IPS-15b (cell line): Measurements from ENCODE around the gene MEIOSIN.
A peak's percentile ranks its signal among the peaks of the same experiment; 100 is the strongest.
"Not testable (repeated sequence)": the region's sequence is repeated elsewhere in the genome, so short reads cannot be mapped to it uniquely, and the experiment has no call there.

ENCODE experiments used
- H3K27me3 ChIP-seq: one replicate; pipeline ENCODE4 v1.6.1; 2013; ENCODE audit warnings: low read length; ENCODE audit not compliant: control insufficient read depth, insufficient read depth
- H3K36me3 ChIP-seq: one replicate; pipeline ENCODE4 v1.6.1; 2013; ENCODE audit warnings: low read length; ENCODE audit not compliant: control insufficient read depth, insufficient read depth
- H3K4me1 ChIP-seq: one replicate; pipeline ENCODE4 v1.6.1; 2013; ENCODE audit warnings: mild to moderate bottlenecking, low read length; ENCODE audit not compliant: control insufficient read depth, insufficient read depth
- H3K4me3 ChIP-seq: one replicate; pipeline ENCODE4 v1.5.1; 2013; ENCODE audit warnings: low read depth, low read length
- H3K9ac ChIP-seq: one replicate; pipeline ENCODE4 v1.6.1; 2013; ENCODE audit warnings: low read depth, mild to moderate bottlenecking, low read length
- H3K9me3 ChIP-seq: one replicate; pipeline ENCODE4 v1.6.1; 2013; ENCODE audit warnings: mild to moderate bottlenecking, low read length; ENCODE audit not compliant: control insufficient read depth, insufficient read depth

The MEIOSIN gene

GRCh38 chr19:45730368-45731288 lies 2.6 kb upstream of the MEIOSIN start, which contains the start of gene FBXO46:
TSS of gene FBXO46 (minus strand) at chr19:45730896. CDS start at chr19:45713495, 17,401 bp downstream.
- no peaks in the 10 kb centered on the region for H3K36me3 ChIP-seq
- H3K27me3 ChIP-seq = no peaks in the 10 kb centered on the region
- H3K9me3 ChIP-seq = no peaks in the 10 kb centered on the region
- H3K9ac ChIP-seq = peak within 1 kb of the TSS; percentile 87
- H3K4me3 ChIP-seq = peak within 1 kb of the TSS; percentile 88
- peaks cover 8% of the 10 kb centered on the region for H3K4me1 ChIP-seq

GRCh38 chr19:45739498-45740439 lies 6.5 kb downstream of the MEIOSIN start:
- Histone ChIP-seq H3K4me3 (no peak overlapping the region), H3K9me3 (no peaks in the 10 kb centered on the region), H3K36me3 (no peaks in the 10 kb centered on the region), H3K9ac (no peak overlapping the region), H3K4me1 (no peaks in the 10 kb centered on the region), H3K27me3 (no peaks in the 10 kb centered on the region)

GRCh38 chr19:45742969-45743368 lies 9.7 kb downstream of the MEIOSIN start:
- H3K9ac ChIP-seq = no peak overlapping the region
- H3K9me3 ChIP-seq = no peaks in the 10 kb centered on the region
- H3K36me3 ChIP-seq = no peaks in the 10 kb centered on the region
- H3K4me1 ChIP-seq = peaks cover 5% of the 10 kb centered on the region
- H3K4me3 ChIP-seq = no peak overlapping the region
- no peaks in the 10 kb centered on the region for H3K27me3 ChIP-seq

GRCh38 chr19:45745606-45746005 lies 12.4 kb downstream of the MEIOSIN start:
- H3K4me1 ChIP-seq = peaks cover 5% of the 10 kb centered on the region

GRCh38 chr19:45746866-45747265 lies 13.6 kb downstream of the MEIOSIN start:
- no peak overlapping the region for H3K9ac ChIP-seq
- no peak overlapping the region for H3K4me3 ChIP-seq
- no peaks in the 10 kb centered on the region for H3K27me3 ChIP-seq
- H3K4me1 ChIP-seq = peaks cover 5% of the 10 kb centered on the region
- H3K36me3 ChIP-seq = no peaks in the 10 kb centered on the region
- no peaks in the 10 kb centered on the region for H3K9me3 ChIP-seq

More at GRCh38 chr19:45745606-45746005, 12.4 kb downstream of the MEIOSIN start:
- H3K36me3 ChIP-seq = no peaks in the 10 kb centered on the region
- H3K9ac ChIP-seq = no peak overlapping the region
- no peak overlapping the region for H3K4me3 ChIP-seq
- H3K9me3 ChIP-seq = no peaks in the 10 kb centered on the region
- H3K27me3 ChIP-seq = no peaks in the 10 kb centered on the region

GRCh38 chr19:45747513-45747912 lies 14.3 kb downstream of the MEIOSIN start:
- Histone ChIP-seq H3K4me1 (peaks cover 5% of the 10 kb centered on the region), H3K4me3 (no peak overlapping the region), H3K27me3 (no peaks in the 10 kb centered on the region), H3K36me3 (no peaks in the 10 kb centered on the region), H3K9ac (no peak overlapping the region), H3K9me3 (no peaks in the 10 kb centered on the region)

- not testable (repeated sequence) for H3K27me3 ChIP-seq, H3K9ac ChIP-seq, H3K4me3 ChIP-seq, H3K4me1 ChIP-seq, H3K36me3 ChIP-seq, H3K9me3 ChIP-seq
These were observed 18.2 kb downstream of the MEIOSIN start for GRCh38 chr19:45751483-45751882.

- Histone ChIP-seq H3K36me3 (no peaks in the 10 kb centered on the region), H3K9ac (no peak overlapping the region), H3K4me1 (no peaks in the 10 kb centered on the region), H3K27me3 (no peaks in the 10 kb centered on the region), H3K4me3 (no peak overlapping the region), H3K9me3 (no peaks in the 10 kb centered on the region)
These were observed 19.4 kb downstream of the MEIOSIN start for GRCh38 chr19:45752639-45753038.

GRCh38 chr19:45753548-45753947 lies 20.3 kb downstream of the MEIOSIN start:
- H3K4me1 ChIP-seq = no peaks in the 10 kb centered on the region
- H3K27me3 ChIP-seq = no peaks in the 10 kb centered on the region
- no peaks in the 10 kb centered on the region for H3K9me3 ChIP-seq
- H3K36me3 ChIP-seq = no peaks in the 10 kb centered on the region
- H3K9ac ChIP-seq = no peak overlapping the region
- no peak overlapping the region for H3K4me3 ChIP-seq

- no peak overlapping the region for H3K4me3 ChIP-seq
- no peak overlapping the region for H3K9ac ChIP-seq
- H3K27me3 ChIP-seq = no peaks in the 10 kb centered on the region
- no peaks in the 10 kb centered on the region for H3K9me3 ChIP-seq
- H3K4me1 ChIP-seq = no peaks in the 10 kb centered on the region
- H3K36me3 ChIP-seq = no peaks in the 10 kb centered on the region
These were observed 21.1 kb downstream of the MEIOSIN start for GRCh38 chr19:45754323-45754722.

GRCh38 chr19:45757695-45758094 lies 24.5 kb downstream of the MEIOSIN start:
- H3K9me3 ChIP-seq = no peaks in the 10 kb centered on the region
- no peaks in the 10 kb centered on the region for H3K27me3 ChIP-seq
- H3K36me3 ChIP-seq = no peaks in the 10 kb centered on the region
- no peak overlapping the region for H3K9ac ChIP-seq
- no peaks in the 10 kb centered on the region for H3K4me1 ChIP-seq
- H3K4me3 ChIP-seq = no peak overlapping the region
